SK-N-SH (cell line): ENCODE results near the gene IL16.

Source experiments
- ELF1 ChIP-seq: IDR thresholded peaks from 2 replicates; pipeline ENCODE4 v1.4.0; 2012
- EZH2phosphoT487 ChIP-seq: fragments of 200-600 bp; sonication (generic); IDR thresholded peaks from 2 replicates; pipeline ENCODE4 v1.6.1; 2017; ENCODE audit warnings: low read depth, mixed run types, mild to moderate bottlenecking, antibody characterized with exemption, moderate library complexity, borderline replicate concordance
- MXI1 ChIP-seq: IDR thresholded peaks from 2 replicates; pipeline ENCODE4 v1.6.1; 2012; ENCODE audit warnings: mild to moderate bottlenecking, low read depth, low read length, improper control_type of control experiment
- RAD21 ChIP-seq: IDR thresholded peaks from 2 replicates; pipeline ENCODE4 v1.6.1; 2012; ENCODE audit warnings: mild to moderate bottlenecking, low read length
- REST ChIP-seq: IDR thresholded peaks from 2 replicates; pipeline ENCODE4 v1.6.1; 2012; ENCODE audit warnings: mild to moderate bottlenecking, low read depth, low read length, moderate library complexity
- TAF1 ChIP-seq: IDR thresholded peaks from 2 replicates; pipeline ENCODE4 v1.6.1; 2012; ENCODE audit warnings: low read depth, mild to moderate bottlenecking, low read length, moderate library complexity, borderline replicate concordance
- TF ChIP-seq, protein P1 (sequence below): fragments of 200-600 bp; sonication (generic); IDR thresholded peaks from 2 replicates; pipeline ENCODE4 v1.6.1; 2017; ENCODE audit warnings: antibody characterized with exemption, mild to moderate bottlenecking, moderate library complexity
- TF ChIP-seq, protein P2 (sequence below): IDR thresholded peaks from 2 replicates; pipeline ENCODE4 v1.4.0; 2012; ENCODE audit warnings: low read depth

DNA sequence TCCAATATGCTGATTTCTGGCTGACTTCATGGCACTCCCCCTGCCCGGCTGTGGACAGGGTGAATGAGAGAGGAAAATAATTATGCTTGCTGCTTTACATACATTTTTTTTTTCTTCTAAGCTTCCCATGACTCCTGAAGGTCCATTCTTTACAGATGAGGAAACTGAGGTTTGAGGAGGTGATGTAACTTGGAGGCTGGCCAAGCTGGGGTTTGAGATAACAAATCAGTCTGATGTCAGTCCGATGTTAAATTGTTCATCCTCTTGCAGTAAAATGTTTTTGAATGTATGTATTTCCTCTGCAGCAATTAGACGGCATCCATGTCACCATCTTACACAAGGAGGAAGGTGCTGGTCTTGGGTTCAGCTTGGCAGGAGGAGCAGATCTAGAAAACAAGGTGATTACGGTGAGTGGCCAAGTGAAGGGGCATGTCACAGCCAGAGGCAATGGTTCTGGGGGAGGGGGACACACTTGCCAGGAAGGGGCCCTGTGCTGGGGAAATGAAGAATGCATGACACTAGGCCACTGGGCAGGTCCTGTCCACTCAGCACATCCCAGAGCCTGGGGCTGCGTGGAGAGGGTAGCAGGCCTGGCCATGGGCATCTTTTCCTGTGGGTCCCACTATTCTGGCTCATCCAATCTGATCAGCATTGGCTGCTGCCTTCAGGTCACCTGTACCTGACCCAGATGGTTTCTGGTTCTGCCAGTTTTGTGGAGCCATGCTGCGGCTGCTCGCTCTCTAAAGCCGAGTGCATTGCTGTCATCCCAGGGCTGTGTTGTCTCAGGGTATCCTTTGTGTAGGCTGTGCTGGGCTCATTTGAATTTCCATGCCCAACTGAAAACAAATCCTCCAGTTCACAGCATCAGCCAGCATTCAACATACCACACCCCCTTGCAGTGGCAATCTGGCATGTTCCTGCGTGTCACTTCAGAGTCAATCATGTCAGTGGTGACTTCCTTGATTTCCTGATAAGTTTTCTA is 106.9 kb downstream of the IL16 start:
- TF ChIP-seq, protein P1, sequence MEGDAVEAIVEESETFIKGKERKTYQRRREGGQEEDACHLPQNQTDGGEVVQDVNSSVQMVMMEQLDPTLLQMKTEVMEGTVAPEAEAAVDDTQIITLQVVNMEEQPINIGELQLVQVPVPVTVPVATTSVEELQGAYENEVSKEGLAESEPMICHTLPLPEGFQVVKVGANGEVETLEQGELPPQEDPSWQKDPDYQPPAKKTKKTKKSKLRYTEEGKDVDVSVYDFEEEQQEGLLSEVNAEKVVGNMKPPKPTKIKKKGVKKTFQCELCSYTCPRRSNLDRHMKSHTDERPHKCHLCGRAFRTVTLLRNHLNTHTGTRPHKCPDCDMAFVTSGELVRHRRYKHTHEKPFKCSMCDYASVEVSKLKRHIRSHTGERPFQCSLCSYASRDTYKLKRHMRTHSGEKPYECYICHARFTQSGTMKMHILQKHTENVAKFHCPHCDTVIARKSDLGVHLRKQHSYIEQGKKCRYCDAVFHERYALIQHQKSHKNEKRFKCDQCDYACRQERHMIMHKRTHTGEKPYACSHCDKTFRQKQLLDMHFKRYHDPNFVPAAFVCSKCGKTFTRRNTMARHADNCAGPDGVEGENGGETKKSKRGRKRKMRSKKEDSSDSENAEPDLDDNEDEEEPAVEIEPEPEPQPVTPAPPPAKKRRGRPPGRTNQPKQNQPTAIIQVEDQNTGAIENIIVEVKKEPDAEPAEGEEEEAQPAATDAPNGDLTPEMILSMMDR: no peak
- no peak for TF ChIP-seq ELF1
- no peak for TF ChIP-seq EZH2phosphoT487
- TF ChIP-seq TAF1: no peak
- TF ChIP-seq REST: no peak
- TF ChIP-seq, protein P2, sequence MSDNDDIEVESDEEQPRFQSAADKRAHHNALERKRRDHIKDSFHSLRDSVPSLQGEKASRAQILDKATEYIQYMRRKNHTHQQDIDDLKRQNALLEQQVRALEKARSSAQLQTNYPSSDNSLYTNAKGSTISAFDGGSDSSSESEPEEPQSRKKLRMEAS: no peak
- no peak for TF ChIP-seq RAD21
- TF ChIP-seq MXI1: no peak
